HEK293T (cell line): ENCODE results near the gene GOLGA2.

ENCODE experiments used
- CTCF ChIA-PET: fragments of 350-600 bp; formaldehyde crosslinking; extraction: SDS; loops from one replicate; lab custom pipeline; 2021; ENCODE audit warnings: antibody characterized with exemption, inconsistent platforms; lab: Yijun Ruan, JAX
- POLR2A ChIA-PET: fragments of 350-600 bp; formaldehyde crosslinking; extraction: SDS; loops from one replicate; lab custom pipeline; 2020; ENCODE audit warnings: antibody characterized with exemption, inconsistent platforms; lab: Yijun Ruan, JAX
- DNase-seq: peaks from one replicate; pipeline ENCODE4 v3.0.0; 2012; ENCODE audit warnings: mixed read lengths; ENCODE audit errors: extremely low spot score
- ARNT ChIP-seq: fragments of 450-650 bp; IDR thresholded peaks from 2 replicates; pipeline ENCODE4 v1.6.1; 2017; ENCODE audit warnings: mild to moderate bottlenecking
- BHLHE40 ChIP-seq: fragments of 450-650 bp; IDR thresholded peaks from 2 replicates; pipeline ENCODE4 v1.6.1; 2016; ENCODE audit warnings: mild to moderate bottlenecking, moderate library complexity, borderline replicate concordance
- CTBP1 ChIP-seq: fragments of 450-650 bp; IDR thresholded peaks from 2 replicates; pipeline ENCODE4 v1.6.1; 2016; ENCODE audit warnings: borderline replicate concordance
- ELF4 ChIP-seq: fragments of 450-650 bp; IDR thresholded peaks from 2 replicates; pipeline ENCODE4 v1.6.1; 2017; ENCODE audit warnings: antibody characterized with exemption
- FOXA1 ChIP-seq: fragments of 450-650 bp; IDR thresholded peaks from 2 replicates; pipeline ENCODE4 v1.6.1; 2016; ENCODE audit warnings: mild to moderate bottlenecking
- FOXK2 ChIP-seq: fragments of 450-650 bp; IDR thresholded peaks from 2 replicates; pipeline ENCODE4 v1.6.1; 2016; ENCODE audit warnings: mild to moderate bottlenecking
- FOXM1 ChIP-seq: fragments of 450-650 bp; IDR thresholded peaks from 2 replicates; pipeline ENCODE4 v1.6.1; 2017; ENCODE audit warnings: mild to moderate bottlenecking, borderline replicate concordance
- HDGF ChIP-seq: fragments of 450-650 bp; IDR thresholded peaks from 2 replicates; pipeline ENCODE4 v1.6.1; 2017; ENCODE audit warnings: antibody characterized with exemption, borderline replicate concordance
- L3MBTL2 ChIP-seq: fragments of 450-650 bp; conservative IDR thresholded peaks from 2 replicates; pipeline ENCODE4 v1.6.1; 2016; ENCODE audit warnings: mild to moderate bottlenecking
- LEF1 ChIP-seq: fragments of 450-650 bp; IDR thresholded peaks from 2 replicates; pipeline ENCODE4 v1.6.1; 2017; ENCODE audit warnings: mild to moderate bottlenecking, borderline replicate concordance
- NFRKB ChIP-seq: fragments of 450-650 bp; IDR thresholded peaks from 2 replicates; pipeline ENCODE4 v1.6.1; 2016; ENCODE audit warnings: mild to moderate bottlenecking, moderate library complexity
- PKNOX1 ChIP-seq: fragments of 450-650 bp; IDR thresholded peaks from 2 replicates; pipeline ENCODE4 v1.6.1; 2016
- SP1 ChIP-seq: fragments of 450-650 bp; IDR thresholded peaks from 2 replicates; pipeline ENCODE4 v1.6.1; 2017
- SUZ12 ChIP-seq: fragments of 450-650 bp; IDR thresholded peaks from 2 replicates; pipeline ENCODE4 v1.6.1; 2016; ENCODE audit warnings: mild to moderate bottlenecking
- TARDBP ChIP-seq: fragments of 450-650 bp; IDR thresholded peaks from 2 replicates; pipeline ENCODE4 v1.6.1; 2016
- ZNF384 ChIP-seq: fragments of 450-650 bp; IDR thresholded peaks from 2 replicates; pipeline ENCODE4 v1.6.1; 2016

The GOLGA2 gene

DNA sequence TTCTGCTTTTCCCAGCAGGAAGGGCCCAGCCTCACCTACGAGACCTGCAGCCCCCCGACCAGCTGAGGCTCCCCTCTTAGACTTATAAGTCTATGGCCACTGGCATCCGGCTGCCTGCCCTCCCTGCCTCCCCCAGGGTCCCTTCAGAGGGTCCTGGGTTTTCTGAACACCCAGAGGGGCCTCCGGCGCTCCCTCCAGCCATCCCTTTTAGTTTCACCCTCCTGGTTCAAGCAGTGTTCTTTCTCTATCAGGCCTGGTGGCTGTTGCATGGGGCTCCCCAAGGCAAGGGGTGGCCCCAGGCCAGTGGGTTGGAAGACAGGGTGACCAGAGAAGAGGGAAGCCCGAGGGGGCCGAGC is 21.8 kb downstream of the GOLGA2 start:
- TF ChIP-seq ARNT (no peak), FOXM1 (no peak), ZNF384 (no peak), LEF1 (no peak), SP1 (no peak), ELF4 (no peak), HDGF (no peak), NFRKB (no peak), FOXK2 (no peak), BHLHE40 (no peak), SUZ12 (no peak), PKNOX1 (no peak), L3MBTL2 (no peak), TARDBP (no peak), CTBP1 (no peak)
- CTCF ChIA-PET: no interaction called here
- POLR2A ChIA-PET: interaction anchor here (1.6 kb wide), 1 partner anchor 22 kb away, joined by 6 read pairs; the partner anchor contains the start of genes GOLGA2 and SWI5
- DNase-seq: no peak

DNA sequence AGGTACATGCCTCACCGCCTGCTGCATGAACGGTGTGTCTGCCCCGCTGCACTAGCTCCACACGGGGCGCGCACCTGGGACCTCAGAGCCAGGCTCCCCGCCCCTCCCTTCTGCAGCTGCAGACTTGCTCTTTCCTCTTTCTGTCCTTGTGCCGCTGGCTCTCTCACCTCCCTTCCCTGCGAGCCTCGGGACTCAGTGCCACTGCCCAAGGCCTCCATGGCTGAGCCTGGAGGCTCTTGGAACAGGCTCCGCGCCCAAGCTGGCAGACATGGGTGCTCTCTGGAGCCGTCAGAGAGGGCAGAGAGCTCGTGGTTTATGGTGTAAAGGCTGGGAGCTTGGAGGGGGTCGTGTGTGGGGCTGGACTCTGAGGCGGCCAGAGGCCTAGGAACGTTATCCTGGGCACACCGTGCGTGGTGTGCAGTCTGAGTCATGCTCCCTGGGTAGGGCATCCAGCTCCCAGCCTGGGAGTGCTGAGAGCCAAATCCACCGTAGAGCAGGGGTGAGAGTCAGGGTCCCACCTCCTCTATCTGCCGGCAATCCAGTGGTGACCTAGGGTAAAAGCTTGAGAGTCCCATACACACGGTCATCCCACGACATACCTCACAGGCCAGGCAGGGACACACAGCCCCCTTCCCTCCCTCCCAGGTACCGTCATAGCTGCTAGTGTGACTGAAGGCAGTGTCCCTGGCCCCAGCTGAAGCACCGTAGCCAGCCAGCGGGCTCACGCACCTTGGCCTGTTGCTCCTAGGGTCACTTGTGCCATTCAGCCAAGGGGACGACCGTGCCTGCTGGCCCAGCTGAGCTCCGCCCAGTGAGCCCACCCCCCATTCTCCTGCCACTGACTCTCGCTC is 22.4 kb downstream of the GOLGA2 start:
- POLR2A ChIA-PET: interaction anchor here (1.6 kb wide), 1 partner anchor 23 kb away, joined by 6 read pairs; the partner anchor contains the start of genes GOLGA2 and SWI5
- no peak for DNase-seq
- CTCF ChIA-PET: no interaction called here
- no peak for TF ChIP-seq CTBP1
- TF ChIP-seq HDGF: no peak
- no peak for TF ChIP-seq ARNT
- no peak for TF ChIP-seq FOXK2
- TF ChIP-seq TARDBP: no peak
- TF ChIP-seq FOXM1: no peak
- TF ChIP-seq SP1: no peak
- TF ChIP-seq L3MBTL2: no peak
- no peak for TF ChIP-seq SUZ12
- TF ChIP-seq PKNOX1: no peak
- TF ChIP-seq LEF1: no peak
- no peak for TF ChIP-seq NFRKB
- TF ChIP-seq FOXA1: no peak
- no peak for TF ChIP-seq BHLHE40

DNA sequence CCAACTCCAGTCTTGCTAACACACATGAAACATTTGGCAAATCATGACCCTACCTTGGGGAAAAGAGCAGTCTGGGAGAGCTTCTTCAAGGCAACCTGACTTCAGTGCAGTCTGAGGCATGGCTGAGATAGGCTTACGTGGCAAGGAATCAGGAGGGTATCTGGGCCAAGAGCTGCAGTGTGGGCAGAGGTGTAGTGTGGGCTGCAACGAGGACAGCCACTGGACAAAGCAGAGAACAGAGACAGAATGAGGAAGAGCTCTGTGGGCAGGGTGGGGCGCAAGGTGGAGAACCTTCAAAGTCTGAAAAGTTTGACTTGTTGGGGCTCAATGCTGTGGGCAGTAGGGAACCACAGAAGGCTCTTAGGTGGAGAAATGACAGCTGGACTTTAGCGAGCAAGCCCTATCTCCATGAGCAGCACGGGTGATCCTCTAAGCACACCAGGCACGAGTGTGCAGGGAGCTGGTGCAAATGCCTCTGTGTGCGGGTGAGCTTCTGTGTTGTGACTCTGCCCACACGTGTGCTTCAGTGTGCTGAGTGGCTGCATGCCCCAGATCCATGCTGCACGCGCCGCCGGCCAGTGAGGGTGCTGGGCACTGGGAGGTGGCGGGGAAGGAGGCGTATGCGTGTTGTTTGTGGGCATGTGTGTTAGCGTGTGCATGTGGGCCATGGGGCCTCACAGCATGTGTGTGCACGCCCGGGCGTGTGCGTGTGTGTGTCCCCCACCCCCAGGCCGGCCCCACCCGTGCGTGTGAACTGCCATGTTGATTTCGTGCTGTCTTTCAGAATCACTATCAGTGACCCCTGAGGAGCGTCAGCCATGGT is 23.3 kb downstream of the GOLGA2 start:
- CTCF ChIA-PET: no interaction called here
- TF ChIP-seq TARDBP (no peak), FOXA1 (no peak), PKNOX1 (no peak), ELF4 (no peak), CTBP1 (no peak), BHLHE40 (no peak), FOXK2 (no peak), HDGF (no peak), LEF1 (no peak), ZNF384 (no peak), SP1 (no peak), FOXM1 (no peak), L3MBTL2 (no peak), ARNT (no peak), NFRKB (no peak), SUZ12 (no peak)
- no peak for DNase-seq
- POLR2A ChIA-PET: interaction anchor here (1.6 kb wide), 1 partner anchor 23 kb away, joined by 6 read pairs; the partner anchor contains the start of genes GOLGA2 and SWI5

- CTCF ChIA-PET: no interaction called here
- POLR2A ChIA-PET: no interaction called here
- no peak for DNase-seq
- TF ChIP-seq HDGF (no peak), ELF4 (no peak), ZNF384 (no peak), BHLHE40 (no peak), LEF1 (no peak), SUZ12 (no peak), PKNOX1 (no peak), FOXK2 (no peak), TARDBP (no peak), NFRKB (no peak)
Measured at GRCh38 chr9:128251732-128252100, 24.1 kb downstream of the GOLGA2 start.
